Activated naive CD4-positive, alpha-beta T cell treated with anti-CD3 and anti-CD28 coated beads, Interleukin-2, amount 50 U/mL, for 24 hours (primary cell): ENCODE results near the gene NPIPA8.
"Not testable (repeated sequence)": the region's sequence is repeated elsewhere in the genome, so short reads cannot be mapped to it uniquely, and the experiment has no call there.

Source experiments
- H3K27ac Mint-ChIP-seq: one replicate; pipeline ENCODE4 v1.8.0; 2021; ENCODE audit warnings: mild to moderate bottlenecking, mixed read lengths
- H3K27me3 Mint-ChIP-seq: one replicate; pipeline ENCODE4 v1.8.0; 2021; ENCODE audit warnings: mixed read lengths
- H3K36me3 Mint-ChIP-seq: one replicate; pipeline ENCODE4 v1.8.0; 2021; ENCODE audit warnings: mixed read lengths
- H3K4me1 Mint-ChIP-seq: one replicate; pipeline ENCODE4 v1.8.0; 2021; ENCODE audit warnings: mixed read lengths
- H3K4me3 Mint-ChIP-seq: one replicate; pipeline ENCODE4 v1.8.0; 2021; ENCODE audit warnings: mild to moderate bottlenecking, mixed read lengths
- H3K9me3 Mint-ChIP-seq: one replicate; pipeline ENCODE4 v1.8.0; 2021; ENCODE audit warnings: mixed read lengths

NPIPA8 gene

GRCh38 chr16:18296931-18297330, 39.6 kb downstream of the NPIPA8 start:
- not testable (repeated sequence) for H3K4me1 Mint-ChIP-seq, H3K4me3 Mint-ChIP-seq, H3K27me3 Mint-ChIP-seq, H3K27ac Mint-ChIP-seq, H3K36me3 Mint-ChIP-seq, H3K9me3 Mint-ChIP-seq

- H3K27me3 Mint-ChIP-seq, H3K9me3 Mint-ChIP-seq, H3K4me1 Mint-ChIP-seq, H3K36me3 Mint-ChIP-seq, H3K27ac Mint-ChIP-seq, H3K4me3 Mint-ChIP-seq: not testable (repeated sequence)
Measured at GRCh38 chr16:18294371-18294770, 42.2 kb downstream of the NPIPA8 start.

DNA sequence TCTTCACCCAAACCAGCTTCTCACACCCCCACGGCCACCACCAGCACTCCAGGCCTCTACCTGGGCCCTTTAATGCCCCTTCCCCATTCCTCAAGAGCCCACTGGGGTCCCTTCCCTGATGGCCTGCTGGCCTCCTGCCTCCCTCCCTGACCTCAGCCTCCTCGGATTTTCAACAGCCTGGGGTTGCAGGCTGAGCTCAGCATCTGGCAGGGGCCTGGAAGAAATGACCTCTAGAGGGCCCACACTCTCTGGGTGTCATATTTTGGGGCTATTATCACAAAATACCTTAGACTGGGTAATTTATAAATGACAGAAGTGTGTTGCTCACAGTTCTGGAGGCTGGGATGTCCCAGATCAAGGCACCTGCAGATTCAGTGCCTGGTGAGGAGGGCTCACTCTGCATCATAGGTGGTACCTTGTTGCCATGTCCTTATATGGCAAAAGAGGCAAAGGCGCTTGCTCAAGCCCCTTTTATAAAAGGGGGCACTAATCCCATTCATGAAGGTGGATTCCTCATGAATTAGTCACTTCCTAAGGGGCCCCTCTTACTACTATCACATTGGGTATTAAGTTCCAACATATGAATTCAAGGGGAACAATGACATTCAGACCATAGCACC, 43.1 kb downstream of the NPIPA8 start:
- H3K9me3 Mint-ChIP-seq, H3K27ac Mint-ChIP-seq, H3K4me3 Mint-ChIP-seq, H3K4me1 Mint-ChIP-seq, H3K27me3 Mint-ChIP-seq, H3K36me3 Mint-ChIP-seq: not testable (repeated sequence)

DNA sequence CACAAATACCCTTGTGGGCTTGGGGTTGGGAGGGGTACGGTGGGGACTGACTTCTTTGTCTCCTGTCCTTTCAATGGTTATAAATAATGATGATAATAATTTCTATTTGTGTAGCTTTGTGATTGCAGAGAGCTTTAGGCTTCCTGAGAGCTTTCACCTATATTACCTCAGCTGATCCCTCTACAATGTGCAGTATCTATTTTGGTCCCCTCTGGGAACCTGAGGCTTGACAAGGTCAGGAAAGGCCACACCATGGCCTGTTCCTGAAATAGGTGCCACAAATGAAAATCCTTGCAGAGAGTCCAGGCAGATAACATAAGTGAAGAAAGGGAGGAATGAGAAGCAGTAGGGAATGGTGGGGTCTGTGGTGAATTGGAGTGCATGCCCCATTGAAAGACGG, 45.6 kb downstream of the NPIPA8 start:
- H3K4me3 Mint-ChIP-seq, H3K36me3 Mint-ChIP-seq, H3K27me3 Mint-ChIP-seq, H3K27ac Mint-ChIP-seq, H3K9me3 Mint-ChIP-seq, H3K4me1 Mint-ChIP-seq: not testable (repeated sequence)

GRCh38 chr16:18286342-18286741, 50.2 kb downstream of the NPIPA8 start:
- not testable (repeated sequence) for H3K36me3 Mint-ChIP-seq, H3K4me1 Mint-ChIP-seq, H3K4me3 Mint-ChIP-seq, H3K9me3 Mint-ChIP-seq, H3K27me3 Mint-ChIP-seq, H3K27ac Mint-ChIP-seq

DNA sequence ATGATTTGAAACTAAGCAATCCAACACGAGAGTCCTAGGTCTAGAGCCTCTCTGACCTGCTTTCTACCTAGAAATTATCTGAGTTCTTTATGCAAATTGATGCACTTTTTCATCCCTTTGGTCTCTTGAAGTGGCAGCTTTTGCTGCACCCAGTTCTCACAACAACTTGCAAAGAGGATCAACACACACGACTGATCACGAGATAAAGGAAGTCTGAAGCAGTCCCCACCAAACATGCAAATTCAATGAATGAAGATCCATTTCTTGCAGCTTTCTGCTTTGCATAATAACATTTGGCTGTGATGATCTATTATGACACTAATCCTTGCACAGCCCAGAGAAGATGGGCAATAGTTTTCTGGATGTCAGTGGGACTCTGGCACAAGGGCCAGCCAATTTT, 56.2 kb downstream of the NPIPA8 start:
- not testable (repeated sequence) for H3K36me3 Mint-ChIP-seq, H3K27me3 Mint-ChIP-seq, H3K4me3 Mint-ChIP-seq, H3K27ac Mint-ChIP-seq, H3K9me3 Mint-ChIP-seq, H3K4me1 Mint-ChIP-seq

DNA sequence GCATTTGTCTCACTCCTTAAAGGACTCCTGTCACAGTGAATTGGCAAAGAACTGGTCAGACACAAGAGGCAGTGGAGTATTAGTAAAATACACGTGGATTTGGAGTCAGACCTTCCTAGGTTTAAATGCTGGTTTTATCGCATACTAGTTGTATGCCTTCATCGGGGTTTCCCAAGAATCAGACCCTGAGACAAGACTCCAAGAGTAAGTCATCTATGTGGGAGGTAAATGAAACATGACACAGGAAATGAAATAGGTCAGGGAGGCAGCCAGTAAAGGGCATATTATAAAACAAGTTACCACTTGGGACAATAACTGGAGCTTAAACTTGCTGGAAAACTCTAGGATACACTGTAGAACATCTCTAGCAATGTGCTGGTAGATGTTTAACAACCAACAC, 59.8 kb downstream of the NPIPA8 start:
- not testable (repeated sequence) for H3K4me1 Mint-ChIP-seq, H3K4me3 Mint-ChIP-seq, H3K36me3 Mint-ChIP-seq, H3K27me3 Mint-ChIP-seq, H3K9me3 Mint-ChIP-seq, H3K27ac Mint-ChIP-seq

GRCh38 chr16:18270171-18270570, 66.4 kb downstream of the NPIPA8 start:
- H3K27me3 Mint-ChIP-seq, H3K27ac Mint-ChIP-seq, H3K9me3 Mint-ChIP-seq, H3K4me1 Mint-ChIP-seq, H3K4me3 Mint-ChIP-seq, H3K36me3 Mint-ChIP-seq: not testable (repeated sequence)
